Measurements from ENCODE around the gene MBD3L2. TPM values are rescaled to one million over a fixed set of nuclear protein-coding genes. Genes with fewer than 3 reads are reported as not detected.
"Not testable (repeated sequence)": the region's sequence is repeated elsewhere in the genome, so short reads cannot be mapped to it uniquely, and the experiment has no call there.

The MBD3L2 gene
- total RNA-seq: not detected

- H3K9me3 ChIP-seq; DNase-seq (ENCODE audit: low spot score in 2 of 2); H3K27ac ChIP-seq; H3K4me1 ChIP-seq; H3K36me3 ChIP-seq; H3K4me3 ChIP-seq; intact Hi-C loops (cut with DNase I; ENCODE audit: low total_unique reads); H3K27me3 ChIP-seq: not testable (repeated sequence)
These were observed at the start of gene MBD3L2 for GRCh38 chr19:7049021-7049420. MBD3L2 (plus strand) TSS chr19:7049321; CDS start chr19:7049374, 53 bp downstream.

- TF ChIP-seq CTCF (IDR thresholded peaks at IDR 0.05): no peak
- TF ChIP-seq POLR2AphosphoS5 (IDR thresholded peaks at IDR 0.05): no peak
- TF ChIP-seq POLR2A (IDR thresholded peaks at IDR 0.05): no peak
- Histone ChIP-seq H3K9me3 (no peaks in the 10 kb centered on the region), H3K27ac (no peak overlapping the region), H3K27me3 (peaks cover 0 to 7% of the 10 kb centered on the region in 2 donors), H3K4me1 (no peaks in the 10 kb centered on the region), H3K36me3 (no peaks in the 10 kb centered on the region), H3K4me3 (no peak overlapping the region)
- no peak for DNase-seq (ENCODE audit: low spot score in 2 of 2)
- intact Hi-C loops (cut with DNase I; ENCODE audit: low total_unique reads): no loop called here
These were observed 49.2 kb upstream of the MBD3L2 start for GRCh38 chr19:6999933-7000332.

GRCh38 chr19:7000333-7000732 lies 48.8 kb upstream of the MBD3L2 start:
- Histone ChIP-seq H3K4me1 (no peaks in the 10 kb centered on the region), H3K27ac (no peak overlapping the region), H3K9me3 (no peaks in the 10 kb centered on the region), H3K4me3 (no peak overlapping the region), H3K27me3 (peaks cover 0 to 7% of the 10 kb centered on the region in 2 donors), H3K36me3 (no peaks in the 10 kb centered on the region)
- intact Hi-C loops (cut with DNase I; ENCODE audit: low total_unique reads): no loop called here
- no peak for TF ChIP-seq POLR2A (IDR thresholded peaks at IDR 0.05)
- TF ChIP-seq POLR2AphosphoS5 (IDR thresholded peaks at IDR 0.05): no peak
- DNase-seq (ENCODE audit: low spot score in 2 of 2): no peak

GRCh38 chr19:7000816-7001215 lies 48.3 kb upstream of the MBD3L2 start:
- TF ChIP-seq POLR2A (IDR thresholded peaks at IDR 0.05) (no peak), CTCF (IDR thresholded peaks at IDR 0.05) (no peak), POLR2AphosphoS5 (IDR thresholded peaks at IDR 0.05) (no peak)
- intact Hi-C loops (cut with DNase I; ENCODE audit: low total_unique reads): no loop called here
- Histone ChIP-seq H3K36me3 (no peaks in the 10 kb centered on the region), H3K4me3 (no peak overlapping the region), H3K4me1 (no peaks in the 10 kb centered on the region), H3K27me3 (peaks cover 0 to 7% of the 10 kb centered on the region in 2 donors), H3K9me3 (no peaks in the 10 kb centered on the region), H3K27ac (no peak overlapping the region)
- DNase-seq (ENCODE audit: low spot score in 2 of 2): no peak

- intact Hi-C loops (cut with DNase I; ENCODE audit: low total_unique reads): no loop called here
- H3K36me3 ChIP-seq: no peaks in the 10 kb centered on the region
- TF ChIP-seq POLR2A (IDR thresholded peaks at IDR 0.05) (no peak), POLR2AphosphoS5 (IDR thresholded peaks at IDR 0.05) (no peak), CTCF (IDR thresholded peaks at IDR 0.05) (no peak)
- no peak overlapping the region for H3K27ac ChIP-seq
- H3K4me1 ChIP-seq: no peaks in the 10 kb centered on the region
- peaks cover 0 to 7% of the 10 kb centered on the region in 2 donors for H3K27me3 ChIP-seq
- no peak overlapping the region for H3K4me3 ChIP-seq
- no peaks in the 10 kb centered on the region for H3K9me3 ChIP-seq
- DNase-seq (ENCODE audit: low spot score in 2 of 2): no peak
These were observed 44.7 kb upstream of the MBD3L2 start for GRCh38 chr19:7004313-7004931.

- no peaks in the 10 kb centered on the region for H3K4me1 ChIP-seq
- no peak overlapping the region for H3K27ac ChIP-seq
- H3K27me3 ChIP-seq: peaks cover 0 to 7% of the 10 kb centered on the region in 2 donors
- H3K36me3 ChIP-seq: no peaks in the 10 kb centered on the region
- TF ChIP-seq POLR2A (IDR thresholded peaks at IDR 0.05) (no peak), POLR2AphosphoS5 (IDR thresholded peaks at IDR 0.05) (no peak), CTCF (IDR thresholded peaks at IDR 0.05) (no peak)
- intact Hi-C loops (cut with DNase I; ENCODE audit: low total_unique reads): no loop called here
- no peak overlapping the region for H3K4me3 ChIP-seq
- H3K9me3 ChIP-seq: no peaks in the 10 kb centered on the region
- DNase-seq (ENCODE audit: low spot score in 2 of 2): no peak
These were observed 42.9 kb upstream of the MBD3L2 start for GRCh38 chr19:7006135-7006704.
